HG03045 (cell line): ENCODE data around the gene SRGAP2C.
A peak's percentile ranks its signal among the peaks of the same experiment; 100 is the strongest.
"Not testable (repeated sequence)": the region's sequence is repeated elsewhere in the genome, so short reads cannot be mapped to it uniquely, and the experiment has no call there.

ENCODE experiments used
- ATAC-seq: cut with Tn5 transposase; IDR thresholded peaks from one replicate; pipeline ENCODE4 v1.9.1; 2021; ENCODE audit warnings: mild to moderate bottlenecking, moderate library complexity; ENCODE audit not compliant: unreplicated experiment

The SRGAP2C gene

DNA sequence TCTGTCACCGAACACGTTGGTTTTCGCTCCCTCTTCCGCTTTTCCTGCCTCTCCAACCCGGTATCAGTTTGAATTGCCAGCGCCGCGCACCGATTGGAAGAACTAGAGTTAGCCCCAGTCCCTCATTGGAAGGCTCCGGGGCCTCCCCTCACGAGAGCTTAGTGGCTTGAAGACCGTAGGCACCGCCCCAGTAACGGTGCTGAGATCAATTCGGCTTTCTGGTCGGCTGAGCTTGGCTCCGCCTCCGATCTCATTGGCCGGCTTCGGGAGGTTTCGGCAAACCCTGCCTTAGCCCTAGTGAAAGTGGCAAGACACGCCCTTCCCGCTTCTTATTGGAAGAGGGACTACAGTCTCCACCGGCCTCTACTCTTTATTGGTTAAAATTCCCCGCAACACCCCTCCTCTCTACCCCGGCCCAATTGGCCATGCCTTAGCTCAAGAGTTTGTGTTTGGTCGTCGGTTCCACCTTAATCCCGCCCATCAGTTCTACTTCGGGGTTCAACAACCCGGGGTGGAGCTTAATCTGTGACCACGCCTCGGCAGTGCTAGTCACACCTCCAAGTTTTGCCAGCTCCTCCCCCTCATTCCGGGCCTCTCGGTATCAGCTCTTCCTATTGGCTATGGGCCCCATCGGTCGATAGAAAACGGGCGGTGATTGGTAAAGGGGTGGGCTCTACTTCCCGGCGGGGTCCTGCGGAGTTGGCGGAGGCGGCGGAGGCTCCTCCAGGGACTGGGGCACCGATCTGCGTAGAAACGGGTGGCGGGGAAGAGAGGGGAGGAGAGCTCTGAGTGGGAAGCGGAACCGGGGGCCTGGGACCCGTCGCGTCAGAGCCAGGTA is at the start of gene SRGAP2C, which contains the start of gene FAM72B:
SRGAP2C (plus strand) TSS at position 686 of the 838 bp plus-strand sequence. CDS start 2,472 bp downstream, outside the sequence.
FAM72B (minus strand) TSS at position 51 of the 838 bp plus-strand sequence. CDS start 851 bp downstream, outside the sequence.
- ATAC-seq: peak; percentile 85

- ATAC-seq: not testable (repeated sequence)
These were observed 44.4 kb upstream of the SRGAP2C start for GRCh38 chr1:121140393-121140792.

GRCh38 chr1:121148489-121149190 is 36.1 kb upstream of the SRGAP2C start:
- not testable (repeated sequence) for ATAC-seq

DNA sequence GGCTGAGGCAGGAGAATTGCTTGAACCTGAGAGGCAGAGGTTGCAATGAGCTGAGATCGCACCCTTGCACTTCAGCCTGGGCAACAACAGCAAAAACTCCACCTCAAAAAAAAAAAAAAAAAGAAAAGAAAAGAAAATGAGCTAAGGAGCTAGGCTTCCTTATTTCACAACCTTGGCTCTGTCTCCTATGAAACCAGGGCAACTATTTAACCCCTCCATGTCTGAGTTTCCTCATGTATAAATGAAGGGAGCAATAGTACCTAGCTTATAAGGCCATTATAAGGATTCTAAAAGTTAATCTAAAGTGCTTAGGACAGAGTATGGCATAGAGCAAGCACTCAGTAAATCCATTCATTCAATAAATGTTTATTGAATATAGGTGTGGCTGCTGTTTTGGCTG is 33.5 kb upstream of the SRGAP2C start:
- not testable (repeated sequence) for ATAC-seq

- not testable (repeated sequence) for ATAC-seq
These were observed 32.0 kb upstream of the SRGAP2C start for GRCh38 chr1:121152788-121153187.

DNA sequence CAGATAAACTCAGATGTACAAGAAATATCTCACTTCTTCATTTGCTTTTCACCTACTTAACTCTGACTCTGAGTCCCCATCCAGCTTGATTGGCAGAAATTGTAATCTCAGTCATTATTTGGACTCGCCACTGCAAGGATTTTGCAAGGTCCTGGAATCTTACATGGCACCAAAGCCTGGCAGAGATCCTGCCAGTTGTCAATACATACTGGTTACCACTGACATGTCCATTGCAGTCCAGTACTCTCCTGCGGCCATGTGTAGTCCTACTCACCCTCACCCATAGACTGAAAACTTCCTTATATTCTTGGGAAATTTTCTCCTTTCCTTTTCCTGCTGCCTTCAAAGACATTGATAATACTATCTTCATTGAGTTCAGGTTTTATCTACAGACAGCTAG is 30.0 kb upstream of the SRGAP2C start:
- ATAC-seq: not testable (repeated sequence)

GRCh38 chr1:121155671-121156358 is 29.0 kb upstream of the SRGAP2C start:
- ATAC-seq: not testable (repeated sequence)

DNA sequence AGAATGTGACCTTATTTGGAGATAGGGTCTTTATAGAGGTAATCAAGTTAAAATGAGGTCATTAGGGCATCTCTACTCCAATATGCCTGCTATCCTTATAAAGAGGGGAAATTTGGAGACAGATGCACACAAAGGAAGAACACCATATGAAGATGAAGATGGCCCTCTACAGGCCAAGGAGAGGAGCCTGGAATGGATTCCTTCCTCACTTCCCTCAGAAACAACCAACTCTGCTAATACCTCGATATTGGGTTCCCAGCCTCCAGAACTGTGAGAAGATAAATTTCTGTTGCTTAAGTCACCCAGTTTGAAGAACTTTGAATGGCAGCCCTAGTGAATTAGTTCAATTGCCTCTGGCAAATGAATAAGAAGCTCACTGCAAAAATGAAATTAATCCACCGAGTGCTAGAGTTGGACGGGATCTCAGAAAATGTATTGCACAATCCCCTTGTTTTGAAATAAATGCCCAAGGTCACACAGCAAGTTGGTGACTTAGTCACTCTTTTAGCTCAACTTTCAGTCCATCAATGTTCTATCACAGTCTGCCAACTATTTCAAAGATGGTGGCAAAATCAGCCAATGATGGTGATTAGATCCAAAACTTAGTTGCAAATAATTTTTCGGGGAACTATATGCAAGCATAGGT is 27.7 kb upstream of the SRGAP2C start:
- ATAC-seq: not testable (repeated sequence)

GRCh38 chr1:121157609-121158008 is 27.2 kb upstream of the SRGAP2C start:
- not testable (repeated sequence) for ATAC-seq

GRCh38 chr1:121160118-121160517 is 24.7 kb upstream of the SRGAP2C start:
- ATAC-seq: not testable (repeated sequence)

DNA sequence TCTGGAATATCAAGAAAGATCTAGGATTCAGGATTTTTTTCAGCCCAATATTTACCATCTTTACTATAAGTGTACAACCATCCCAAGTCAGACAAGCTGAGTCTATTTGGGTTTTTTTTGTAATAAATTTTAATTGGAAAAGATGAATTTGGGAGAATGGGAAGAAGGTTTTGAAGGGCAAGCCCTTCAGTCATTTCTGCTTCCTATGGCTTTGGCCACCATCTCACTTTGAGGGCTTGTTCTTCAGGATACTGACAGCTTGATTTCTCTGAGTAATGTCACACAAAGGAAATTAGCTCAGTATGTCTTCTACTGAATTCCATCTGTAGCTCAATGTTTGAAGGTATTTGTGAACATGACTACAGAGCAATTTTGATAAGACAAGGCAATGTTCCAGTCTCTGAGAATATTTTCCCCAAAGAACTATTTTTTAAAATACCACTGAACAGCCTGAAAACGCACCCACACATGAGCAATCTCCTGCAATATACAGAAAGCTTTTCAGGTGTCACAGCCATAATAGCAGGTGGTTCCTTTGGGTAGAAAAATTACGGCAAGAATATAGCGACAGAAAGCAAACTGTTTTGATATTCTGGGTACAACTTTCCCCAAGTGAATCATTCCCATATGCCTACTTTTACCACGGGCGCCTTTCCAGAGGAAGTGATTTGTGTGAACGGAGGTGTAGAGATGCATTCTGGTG is 23.4 kb upstream of the SRGAP2C start:
- ATAC-seq: not testable (repeated sequence)

DNA sequence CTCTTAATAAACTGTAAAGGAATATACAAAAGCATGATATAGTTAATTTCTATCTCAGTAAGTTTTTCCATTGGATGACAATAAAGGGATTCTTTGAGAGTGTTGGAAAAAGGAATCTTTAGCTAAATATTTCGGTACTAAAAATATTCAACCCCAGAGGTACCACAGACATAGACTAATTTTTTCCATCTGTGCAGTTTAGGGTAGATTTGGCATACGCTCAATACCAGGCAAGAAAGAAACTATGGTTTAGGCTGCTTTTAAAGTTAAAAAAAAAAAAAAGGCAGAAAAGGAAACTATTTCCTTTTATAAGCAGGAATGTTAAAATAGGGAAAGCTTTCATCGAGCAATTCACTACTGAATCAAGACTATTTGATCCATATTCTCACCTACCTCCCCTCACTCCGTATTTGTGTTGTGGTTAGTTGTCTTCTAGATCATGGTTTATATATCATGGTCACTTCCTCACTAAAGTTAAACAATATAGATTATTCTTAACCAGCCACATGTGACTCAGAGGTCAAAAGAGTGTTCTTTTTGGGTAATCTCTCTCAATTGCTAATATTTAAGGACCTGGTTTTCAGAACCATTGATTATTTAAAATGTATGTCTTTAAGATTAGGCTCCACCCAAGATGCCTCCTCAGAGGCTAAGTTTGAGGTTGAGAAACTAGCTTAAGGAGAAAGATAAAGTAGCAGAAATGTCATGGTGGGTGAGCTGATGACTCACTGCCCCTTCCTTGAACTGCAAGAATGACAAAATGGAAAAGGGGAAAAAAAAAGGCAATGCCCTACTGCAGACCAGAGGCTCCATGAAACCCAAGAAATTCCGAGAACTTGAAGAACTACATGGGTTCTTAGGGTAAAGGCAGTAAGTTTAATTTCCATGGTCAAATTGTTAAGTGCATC is 20.7 kb upstream of the SRGAP2C start:
- ATAC-seq: not testable (repeated sequence)

GRCh38 chr1:121165296-121165695 is 19.5 kb upstream of the SRGAP2C start:
- ATAC-seq: not testable (repeated sequence)

DNA sequence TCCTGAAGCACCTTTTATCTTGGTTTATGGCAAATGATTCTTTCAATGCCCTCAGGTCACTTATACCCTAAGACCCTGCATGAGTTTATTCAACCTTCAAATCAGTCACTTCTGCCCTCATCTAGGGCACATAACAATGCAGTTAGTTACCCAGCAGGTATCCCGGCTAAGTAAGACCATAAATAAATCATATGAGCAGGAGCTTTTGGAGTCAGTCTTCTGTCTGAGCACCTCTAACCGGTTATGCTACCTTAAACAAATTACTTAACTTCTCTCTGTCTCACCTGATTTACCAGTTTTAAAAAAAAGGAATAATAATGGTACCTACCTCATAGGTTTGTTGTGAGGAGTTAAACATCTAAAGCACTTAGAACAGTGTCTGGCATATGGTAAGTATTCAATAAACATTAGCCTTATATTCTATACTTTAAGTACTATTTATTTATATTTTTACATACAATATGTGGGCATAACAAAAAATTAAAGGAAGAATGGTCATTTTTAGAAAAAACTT is 17.5 kb upstream of the SRGAP2C start:
- ATAC-seq: not testable (repeated sequence)

GRCh38 chr1:121168152-121168668 is 16.6 kb upstream of the SRGAP2C start:
- ATAC-seq: not testable (repeated sequence)

GRCh38 chr1:121176649-121177048 is 8.1 kb upstream of the SRGAP2C start:
- not testable (repeated sequence) for ATAC-seq

- not testable (repeated sequence) for ATAC-seq
These were observed 6.6 kb upstream of the SRGAP2C start for GRCh38 chr1:121178197-121178596.

DNA sequence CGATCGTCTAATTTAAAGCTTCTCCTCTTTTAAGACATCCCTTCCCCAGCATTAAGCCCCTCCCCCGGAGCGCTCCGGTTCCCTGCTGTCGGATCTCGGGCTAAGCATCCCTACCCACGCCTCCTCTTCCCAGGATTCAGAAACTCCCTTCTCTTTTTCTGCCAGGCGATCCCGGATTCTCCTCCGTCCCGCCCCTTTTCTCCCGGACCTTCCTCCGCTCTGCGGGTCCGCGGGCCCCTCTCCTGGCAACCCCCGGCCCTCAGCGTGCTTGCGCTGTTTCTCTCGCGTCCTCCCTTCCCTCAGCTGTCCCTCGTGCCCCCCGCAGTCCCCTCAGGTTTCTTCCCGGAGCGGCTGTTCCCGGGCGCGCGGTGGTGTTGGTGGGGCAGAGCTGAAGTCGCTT is 908 bp upstream of the SRGAP2C start:
- ATAC-seq: not testable (repeated sequence)
